Measurements from ENCODE around the gene SLC29A3.

SLC29A3 gene

GRCh38 chr10:71302451-71302850 lies 16.6 kb upstream of the SLC29A3 start:
- no peak for ATAC-seq (ENCODE audit: insufficient read depth, low read depth)
- Histone ChIP-seq H2AFZ (ENCODE audit: low read depth, low read length) (no peak overlapping the region), H3K9ac (ENCODE audit: low read depth, low read length) (no peak overlapping the region)

GRCh38 chr10:71302874-71303568 lies 16.0 kb upstream of the SLC29A3 start:
- no peak for TF ChIP-seq EZH2 (IDR thresholded peaks at IDR 0.05; ENCODE audit: borderline replicate concordance, low read depth, low read length, severe bottlenecking)
- TF ChIP-seq CTCF (IDR thresholded peaks at IDR 0.05; ENCODE audit: borderline replicate concordance, extremely low read depth, low read length, poor library complexity, severe bottlenecking) = peak; percentile 75
- peaks cover 7% of the 10 kb centered on the region for H3K4me1 ChIP-seq (ENCODE audit: insufficient read depth, low read length)
- no peak overlapping the region for H3K27ac ChIP-seq (ENCODE audit: low read length)
- peaks cover 4% of the 10 kb centered on the region; the same call in 1 of the 2 replicates for H4K20me1 ChIP-seq (ENCODE audit: insufficient read depth, low read length)
- DNase-seq = peak; percentile 21
- no peaks in the 10 kb centered on the region for H3K9me3 ChIP-seq (ENCODE audit: insufficient read depth, low read length, severe bottlenecking)
- peaks cover 3% of the 10 kb centered on the region for H3K27me3 ChIP-seq (ENCODE audit: insufficient read depth, low read length, poor library complexity)
- no peak overlapping the region for H3K4me3 ChIP-seq (ENCODE audit: low read depth in 1 of 2, low read length in 2 of 2)
- peak; percentile 88 for ATAC-seq (ENCODE audit: insufficient read depth, low read depth)
- no peak overlapping the region for H3K9ac ChIP-seq (ENCODE audit: low read depth, low read length)
- no peaks in the 10 kb centered on the region for H3K36me3 ChIP-seq (ENCODE audit: insufficient read depth, low read length)
- H2AFZ ChIP-seq (ENCODE audit: low read depth, low read length) = no peak overlapping the region
- no peak overlapping the region for H3K4me2 ChIP-seq (ENCODE audit: insufficient read depth, low read length)
- H3K79me2 ChIP-seq (ENCODE audit: insufficient read depth, low read length) = no peaks in the 10 kb centered on the region

More at GRCh38 chr10:71302451-71302850, 16.6 kb upstream of the SLC29A3 start:
- Histone ChIP-seq H3K4me1 (ENCODE audit: insufficient read depth, low read length) (peaks cover 7% of the 10 kb centered on the region), H3K27me3 (ENCODE audit: insufficient read depth, low read length, poor library complexity) (peaks cover 3% of the 10 kb centered on the region), H3K4me2 (ENCODE audit: insufficient read depth, low read length) (no peak overlapping the region), H3K79me2 (ENCODE audit: insufficient read depth, low read length) (no peaks in the 10 kb centered on the region), H3K27ac (ENCODE audit: low read length) (no peak overlapping the region), H4K20me1 (ENCODE audit: insufficient read depth, low read length) (peaks cover 4% of the 10 kb centered on the region; the same call in 1 of the 2 replicates), H3K4me3 (ENCODE audit: low read depth in 1 of 2, low read length in 2 of 2) (no peak overlapping the region), H3K36me3 (ENCODE audit: insufficient read depth, low read length) (no peaks in the 10 kb centered on the region), H3K9me3 (ENCODE audit: insufficient read depth, low read length, severe bottlenecking) (no peaks in the 10 kb centered on the region)
- no peak for DNase-seq
- TF ChIP-seq CTCF (IDR thresholded peaks at IDR 0.05; ENCODE audit: borderline replicate concordance, extremely low read depth, low read length, poor library complexity, severe bottlenecking) (no peak), EZH2 (IDR thresholded peaks at IDR 0.05; ENCODE audit: borderline replicate concordance, low read depth, low read length, severe bottlenecking) (no peak)

- no peaks in the 10 kb centered on the region for H3K9me3 ChIP-seq (ENCODE audit: insufficient read depth, low read length, severe bottlenecking)
- peaks cover 3% of the 10 kb centered on the region for H3K27me3 ChIP-seq (ENCODE audit: insufficient read depth, low read length, poor library complexity)
- peaks cover 4% of the 10 kb centered on the region; the same call in 1 of the 2 replicates for H4K20me1 ChIP-seq (ENCODE audit: insufficient read depth, low read length)
- no peak for DNase-seq
- ATAC-seq (ENCODE audit: insufficient read depth, low read depth) = no peak
- TF ChIP-seq CTCF (IDR thresholded peaks at IDR 0.05; ENCODE audit: borderline replicate concordance, extremely low read depth, low read length, poor library complexity, severe bottlenecking) (no peak), EZH2 (IDR thresholded peaks at IDR 0.05; ENCODE audit: borderline replicate concordance, low read depth, low read length, severe bottlenecking) (no peak)
- H3K4me3 ChIP-seq (ENCODE audit: low read depth in 1 of 2, low read length in 2 of 2) = no peak overlapping the region
- H3K79me2 ChIP-seq (ENCODE audit: insufficient read depth, low read length) = no peaks in the 10 kb centered on the region
- H2AFZ ChIP-seq (ENCODE audit: low read depth, low read length) = no peak overlapping the region
- no peak overlapping the region for H3K9ac ChIP-seq (ENCODE audit: low read depth, low read length)
- H3K36me3 ChIP-seq (ENCODE audit: insufficient read depth, low read length) = no peaks in the 10 kb centered on the region
- H3K27ac ChIP-seq (ENCODE audit: low read length) = no peak overlapping the region
- H3K4me2 ChIP-seq (ENCODE audit: insufficient read depth, low read length) = no peak overlapping the region
- H3K4me1 ChIP-seq (ENCODE audit: insufficient read depth, low read length) = peaks cover 7% of the 10 kb centered on the region
Observed at GRCh38 chr10:71303569-71303907, 15.5 kb upstream of the SLC29A3 start.

Measured in DND-41 (cell line).